GM23338 (cell line): Measurements from ENCODE around the gene BRSK1.

Experiments
- CREB1 ChIP-seq: fragments of 250-450 bp; sonication (Bioruptor Pico); IDR thresholded peaks from 2 replicates; pipeline ENCODE4 v1.5.0; 2020; ENCODE audit warnings: low read depth, mild to moderate bottlenecking, moderate library complexity
- EZH2 ChIP-seq: fragments of 200-600 bp; sonication (generic); IDR thresholded peaks from one replicate; pipeline ENCODE4 v1.8.0; 2017; ENCODE audit warnings: antibody characterized with exemption, mild to moderate bottlenecking, low read depth; ENCODE audit not compliant: unreplicated experiment
- EZH2phosphoT487 ChIP-seq: fragments of 200-600 bp; sonication (generic); IDR thresholded peaks from one replicate; pipeline ENCODE4 v1.8.1; 2018; ENCODE audit warnings: antibody characterized with exemption; ENCODE audit not compliant: unreplicated experiment
- NANOG ChIP-seq: IDR thresholded peaks from 2 replicates; pipeline ENCODE4 v1.6.1; 2016; ENCODE audit warnings: antibody characterized with exemption, borderline replicate concordance
- POLR2AphosphoS5 ChIP-seq: IDR thresholded peaks from 2 replicates; pipeline ENCODE4 v1.6.1; 2016; ENCODE audit warnings: antibody characterized with exemption, low read depth
- TF ChIP-seq, protein P1 (sequence below), 2 experiments: fragments of 200-600 bp in 1 of 2; sonication (generic) in 1 of 2; conservative IDR thresholded peaks; 2 replicates each; pipeline versions ENCODE4 v1.5.1 to v1.6.1; 2016 to 2017; ENCODE audit warnings: antibody characterized with exemption in 2 of 2, low read depth in 2 of 2, mild to moderate bottlenecking in 2 of 2, moderate library complexity in 1 of 2
- TF ChIP-seq, protein P2 (sequence below): IDR thresholded peaks from one replicate; pipeline ENCODE4 v1.6.1; 2018; ENCODE audit warnings: antibody characterized with exemption; ENCODE audit not compliant: unreplicated experiment

DNA sequence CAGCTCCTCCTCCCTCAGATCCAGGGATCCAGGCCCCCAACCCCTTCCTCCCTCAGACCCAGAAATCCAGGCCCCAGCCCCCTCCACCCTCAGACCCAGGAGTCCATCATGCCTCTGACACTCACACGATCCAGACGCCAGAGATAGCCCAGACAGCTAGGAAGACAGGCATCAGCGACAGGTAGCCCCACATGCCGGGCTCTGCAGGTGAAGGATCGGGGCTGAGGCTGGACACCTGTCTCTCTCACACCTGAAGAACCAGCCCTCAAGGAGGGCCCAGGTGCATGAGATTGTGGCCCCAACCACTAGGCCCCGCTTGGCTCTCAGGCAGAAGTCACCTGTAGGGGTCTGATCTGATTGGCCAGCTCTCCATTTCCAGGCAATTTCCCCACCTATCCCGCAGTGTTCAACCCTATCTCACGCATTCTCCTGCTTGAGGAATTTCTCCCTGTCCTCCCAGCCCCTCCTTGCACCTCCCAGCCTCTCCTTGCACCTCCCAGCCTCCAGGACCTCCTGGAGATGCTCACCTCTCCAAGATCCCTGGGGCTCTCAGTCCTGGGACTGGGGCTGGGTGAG, 37.1 kb downstream of the BRSK1 start:
- TF ChIP-seq EZH2, result no peak
- TF ChIP-seq POLR2AphosphoS5, result no peak
- TF ChIP-seq, protein P1, sequence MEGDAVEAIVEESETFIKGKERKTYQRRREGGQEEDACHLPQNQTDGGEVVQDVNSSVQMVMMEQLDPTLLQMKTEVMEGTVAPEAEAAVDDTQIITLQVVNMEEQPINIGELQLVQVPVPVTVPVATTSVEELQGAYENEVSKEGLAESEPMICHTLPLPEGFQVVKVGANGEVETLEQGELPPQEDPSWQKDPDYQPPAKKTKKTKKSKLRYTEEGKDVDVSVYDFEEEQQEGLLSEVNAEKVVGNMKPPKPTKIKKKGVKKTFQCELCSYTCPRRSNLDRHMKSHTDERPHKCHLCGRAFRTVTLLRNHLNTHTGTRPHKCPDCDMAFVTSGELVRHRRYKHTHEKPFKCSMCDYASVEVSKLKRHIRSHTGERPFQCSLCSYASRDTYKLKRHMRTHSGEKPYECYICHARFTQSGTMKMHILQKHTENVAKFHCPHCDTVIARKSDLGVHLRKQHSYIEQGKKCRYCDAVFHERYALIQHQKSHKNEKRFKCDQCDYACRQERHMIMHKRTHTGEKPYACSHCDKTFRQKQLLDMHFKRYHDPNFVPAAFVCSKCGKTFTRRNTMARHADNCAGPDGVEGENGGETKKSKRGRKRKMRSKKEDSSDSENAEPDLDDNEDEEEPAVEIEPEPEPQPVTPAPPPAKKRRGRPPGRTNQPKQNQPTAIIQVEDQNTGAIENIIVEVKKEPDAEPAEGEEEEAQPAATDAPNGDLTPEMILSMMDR (conservative IDR thresholded peaks at IDR 0.05; ENCODE audit: low read depth in 2 of 2), result no peak
- no peak for TF ChIP-seq CREB1
- no peak for TF ChIP-seq EZH2phosphoT487
- TF ChIP-seq NANOG, result no peak
- TF ChIP-seq, protein P2, sequence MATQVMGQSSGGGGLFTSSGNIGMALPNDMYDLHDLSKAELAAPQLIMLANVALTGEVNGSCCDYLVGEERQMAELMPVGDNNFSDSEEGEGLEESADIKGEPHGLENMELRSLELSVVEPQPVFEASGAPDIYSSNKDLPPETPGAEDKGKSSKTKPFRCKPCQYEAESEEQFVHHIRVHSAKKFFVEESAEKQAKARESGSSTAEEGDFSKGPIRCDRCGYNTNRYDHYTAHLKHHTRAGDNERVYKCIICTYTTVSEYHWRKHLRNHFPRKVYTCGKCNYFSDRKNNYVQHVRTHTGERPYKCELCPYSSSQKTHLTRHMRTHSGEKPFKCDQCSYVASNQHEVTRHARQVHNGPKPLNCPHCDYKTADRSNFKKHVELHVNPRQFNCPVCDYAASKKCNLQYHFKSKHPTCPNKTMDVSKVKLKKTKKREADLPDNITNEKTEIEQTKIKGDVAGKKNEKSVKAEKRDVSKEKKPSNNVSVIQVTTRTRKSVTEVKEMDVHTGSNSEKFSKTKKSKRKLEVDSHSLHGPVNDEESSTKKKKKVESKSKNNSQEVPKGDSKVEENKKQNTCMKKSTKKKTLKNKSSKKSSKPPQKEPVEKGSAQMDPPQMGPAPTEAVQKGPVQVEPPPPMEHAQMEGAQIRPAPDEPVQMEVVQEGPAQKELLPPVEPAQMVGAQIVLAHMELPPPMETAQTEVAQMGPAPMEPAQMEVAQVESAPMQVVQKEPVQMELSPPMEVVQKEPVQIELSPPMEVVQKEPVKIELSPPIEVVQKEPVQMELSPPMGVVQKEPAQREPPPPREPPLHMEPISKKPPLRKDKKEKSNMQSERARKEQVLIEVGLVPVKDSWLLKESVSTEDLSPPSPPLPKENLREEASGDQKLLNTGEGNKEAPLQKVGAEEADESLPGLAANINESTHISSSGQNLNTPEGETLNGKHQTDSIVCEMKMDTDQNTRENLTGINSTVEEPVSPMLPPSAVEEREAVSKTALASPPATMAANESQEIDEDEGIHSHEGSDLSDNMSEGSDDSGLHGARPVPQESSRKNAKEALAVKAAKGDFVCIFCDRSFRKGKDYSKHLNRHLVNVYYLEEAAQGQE, result no peak
